B cell (primary cell): ENCODE measurements around the gene ZNF398.
"Not testable (repeated sequence)": the region's sequence is repeated elsewhere in the genome, so short reads cannot be mapped to it uniquely, and the experiment has no call there.

Experiments
- EZH2 ChIP-seq: IDR thresholded peaks from 2 replicates; pipeline ENCODE4 v1.6.1; 2012; ENCODE audit warnings: borderline replicate concordance, low read depth, mild to moderate bottlenecking, moderate library complexity, low read length; ENCODE audit not compliant: insufficient read depth, poor library complexity, severe bottlenecking
- TF ChIP-seq, protein P1 (sequence below): fragments of 200-600 bp; IDR thresholded peaks from one replicate; pipeline ENCODE4 v1.8.0; 2022; ENCODE audit warnings: antibody characterized with exemption, mild to moderate bottlenecking

DNA sequence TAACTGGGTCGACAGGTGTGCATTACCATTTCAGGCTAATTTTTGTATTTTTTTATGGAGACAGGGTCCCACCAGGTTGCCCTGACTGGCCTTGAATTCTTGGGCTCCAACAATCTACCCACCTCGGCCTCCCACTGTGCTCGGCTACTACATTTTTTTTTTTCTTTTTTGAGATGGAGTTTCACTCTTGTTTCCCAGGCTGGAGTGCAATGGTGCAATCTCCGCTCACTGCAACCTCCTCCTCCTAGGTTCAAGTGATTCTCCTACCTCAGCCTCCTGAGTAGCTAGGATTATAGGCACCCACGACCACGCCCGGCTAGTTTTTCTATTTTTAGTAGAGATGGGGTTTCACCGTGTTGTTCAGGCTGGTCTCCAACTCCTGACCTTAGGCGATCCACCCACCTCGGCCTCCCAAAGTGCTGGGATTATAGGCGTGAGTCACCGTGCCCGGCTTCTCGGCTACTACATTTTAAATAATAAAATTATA lies 2.8 kb upstream of the ZNF398 start:
- TF ChIP-seq, protein P1, sequence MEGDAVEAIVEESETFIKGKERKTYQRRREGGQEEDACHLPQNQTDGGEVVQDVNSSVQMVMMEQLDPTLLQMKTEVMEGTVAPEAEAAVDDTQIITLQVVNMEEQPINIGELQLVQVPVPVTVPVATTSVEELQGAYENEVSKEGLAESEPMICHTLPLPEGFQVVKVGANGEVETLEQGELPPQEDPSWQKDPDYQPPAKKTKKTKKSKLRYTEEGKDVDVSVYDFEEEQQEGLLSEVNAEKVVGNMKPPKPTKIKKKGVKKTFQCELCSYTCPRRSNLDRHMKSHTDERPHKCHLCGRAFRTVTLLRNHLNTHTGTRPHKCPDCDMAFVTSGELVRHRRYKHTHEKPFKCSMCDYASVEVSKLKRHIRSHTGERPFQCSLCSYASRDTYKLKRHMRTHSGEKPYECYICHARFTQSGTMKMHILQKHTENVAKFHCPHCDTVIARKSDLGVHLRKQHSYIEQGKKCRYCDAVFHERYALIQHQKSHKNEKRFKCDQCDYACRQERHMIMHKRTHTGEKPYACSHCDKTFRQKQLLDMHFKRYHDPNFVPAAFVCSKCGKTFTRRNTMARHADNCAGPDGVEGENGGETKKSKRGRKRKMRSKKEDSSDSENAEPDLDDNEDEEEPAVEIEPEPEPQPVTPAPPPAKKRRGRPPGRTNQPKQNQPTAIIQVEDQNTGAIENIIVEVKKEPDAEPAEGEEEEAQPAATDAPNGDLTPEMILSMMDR, result not testable (repeated sequence)
- not testable (repeated sequence) for TF ChIP-seq EZH2
